Tibial artery (tissue), 4 donors: Measurements from ENCODE around the gene MIOS.

Experiments used
- DNase-seq, 2 donors: peaks; one replicate each; pipeline ENCODE4 v3.0.0-alpha.2; 2019
- H3K27ac ChIP-seq, 2 donors: fragments of 200-600 bp; sonication (generic) in 1 of 2; 1 replicate in 1 of 2; 2 replicates in 1 of 2; pipeline ENCODE4 v1.5.1; 2018 to 2019; ENCODE audit warnings: mild to moderate bottlenecking in 1 of 2
- H3K27me3 ChIP-seq, 2 donors: fragments of 200-600 bp; sonication (generic) in 1 of 2; one replicate each; pipeline versions ENCODE4 v1.5.1 to v1.6.0; 2016 to 2019
- H3K36me3 ChIP-seq, 3 donors: fragments of 200-600 bp; sonication (generic) in 2 of 3; one replicate each; pipeline ENCODE4 v1.5.1; 2016 to 2019; ENCODE audit warnings: mild to moderate bottlenecking in 2 of 3
- H3K4me1 ChIP-seq, 4 donors: fragments of 200-600 bp; sonication (generic) in 2 of 4; 1 replicate in 3 of 4; 2 replicates in 1 of 4; pipeline ENCODE4 v1.5.1; 2016 to 2019
- H3K4me3 ChIP-seq, 2 donors: fragments of 200-600 bp; sonication (generic) in 1 of 2; 1 replicate in 1 of 2; 2 replicates in 1 of 2; pipeline ENCODE4 v1.5.1; 2018 to 2019; ENCODE audit warnings: mild to moderate bottlenecking in 2 of 2
- H3K9me3 ChIP-seq, 3 donors: fragments of 200-600 bp; sonication (generic) in 1 of 3; one replicate each; pipeline ENCODE4 v1.5.1; 2016 to 2019
- CTCF ChIP-seq, 2 experiments: fragments of 200-600 bp in 1 of 2; fragments of 450-650 bp in 1 of 2; IDR thresholded peaks; one replicate each; pipeline ENCODE4 v1.5.1; 2017 to 2019; ENCODE audit warnings: antibody characterized with exemption in 2 of 2, mild to moderate bottlenecking in 1 of 2, moderate library complexity in 1 of 2
- intact Hi-C: fragments of 100-400 bp; cut with DNase I; formaldehyde crosslinking; loops from one replicate; pipeline ENCODE4 v1.15.0; 2023; ENCODE audit warnings: low total_unique reads

MIOS gene

GRCh38 chr7:7614018-7614741, 47.5 kb downstream of the MIOS start:
- Histone ChIP-seq H3K36me3 (no peaks in the 10 kb centered on the region), H3K4me3 (no peak overlapping the region), H3K27ac (no peak overlapping the region), H3K27me3 (no peaks in the 10 kb centered on the region), H3K9me3 (no peaks in the 10 kb centered on the region), H3K4me1 (no peaks in the 10 kb centered on the region)
- TF ChIP-seq CTCF (IDR thresholded peaks at IDR 0.05): no peak
- no peak for DNase-seq
- intact Hi-C loops: loop anchor here (5.0 kb wide), 1 partner anchor 957 kb away; no protein-coding TSS in a partner anchor

- intact Hi-C loops: no loop called here
- H3K27ac ChIP-seq: no peak overlapping the region
- H3K36me3 ChIP-seq: no peaks in the 10 kb centered on the region
- H3K9me3 ChIP-seq: no peaks in the 10 kb centered on the region
- H3K4me3 ChIP-seq: no peak overlapping the region
- no peaks in the 10 kb centered on the region for H3K4me1 ChIP-seq
- H3K27me3 ChIP-seq: no peaks in the 10 kb centered on the region
- no peak for DNase-seq
- TF ChIP-seq CTCF (IDR thresholded peaks at IDR 0.05): no peak
Measured at GRCh38 chr7:7617550-7617949, 50.9 kb downstream of the MIOS start.

GRCh38 chr7:7618410-7618809, 51.7 kb downstream of the MIOS start:
- H3K4me1 ChIP-seq: no peaks in the 10 kb centered on the region
- no peaks in the 10 kb centered on the region for H3K9me3 ChIP-seq
- no peak for DNase-seq
- no peaks in the 10 kb centered on the region for H3K36me3 ChIP-seq
- H3K27ac ChIP-seq: no peak overlapping the region
- no peak for TF ChIP-seq CTCF (IDR thresholded peaks at IDR 0.05)
- no peaks in the 10 kb centered on the region for H3K27me3 ChIP-seq
- no peak overlapping the region for H3K4me3 ChIP-seq
- intact Hi-C loops: no loop called here

- Histone ChIP-seq H3K36me3 (no peaks in the 10 kb centered on the region), H3K9me3 (no peaks in the 10 kb centered on the region), H3K4me1 (no peaks in the 10 kb centered on the region), H3K27me3 (no peaks in the 10 kb centered on the region), H3K4me3 (no peak overlapping the region), H3K27ac (no peak overlapping the region)
- TF ChIP-seq CTCF (IDR thresholded peaks at IDR 0.05): no peak
- no peak for DNase-seq
- intact Hi-C loops: no loop called here
Measured at GRCh38 chr7:7620236-7620635, 53.6 kb downstream of the MIOS start.

GRCh38 chr7:7620644-7621210, 54.0 kb downstream of the MIOS start:
- intact Hi-C loops: no loop called here
- no peak overlapping the region for H3K4me3 ChIP-seq
- no peaks in the 10 kb centered on the region for H3K4me1 ChIP-seq
- TF ChIP-seq CTCF (IDR thresholded peaks at IDR 0.05): no peak
- H3K9me3 ChIP-seq: no peaks in the 10 kb centered on the region
- no peak overlapping the region for H3K27ac ChIP-seq
- H3K27me3 ChIP-seq: no peaks in the 10 kb centered on the region
- no peak for DNase-seq
- H3K36me3 ChIP-seq: no peaks in the 10 kb centered on the region
